ENCODE measurements around the gene MED25. TPM values are rescaled to one million over a fixed set of nuclear protein-coding genes. Genes with fewer than 3 reads are reported as not detected.

MED25 gene
- total and polyA plus RNA-seq, 2 of the 8 experiments (the other 6 are each of a cell fraction or from before 2014, with no cell fraction given), result 21.6 to 71.4 TPM

DNA sequence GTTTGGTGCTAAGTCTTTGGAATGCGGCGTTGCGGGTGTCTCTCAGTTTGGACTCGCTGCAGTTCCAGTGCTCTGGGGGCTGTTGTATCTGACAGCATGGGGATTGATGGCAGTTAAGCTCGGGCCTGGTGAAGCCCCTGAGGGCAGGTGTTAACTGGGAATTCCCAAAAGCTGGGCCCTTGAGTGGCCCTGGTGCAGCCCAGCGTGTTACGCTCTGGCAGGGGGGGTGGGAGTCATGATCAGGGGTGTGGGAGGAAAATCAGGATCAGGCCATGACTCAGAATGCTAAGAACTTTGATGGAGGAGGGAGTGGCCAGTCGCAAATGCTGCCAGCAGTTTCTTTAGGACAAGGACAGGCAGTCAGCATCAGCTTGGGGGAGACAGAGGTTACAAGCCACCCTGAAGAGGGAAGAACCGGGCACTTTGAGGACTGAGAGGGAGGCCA lies 31.7 kb upstream of the MED25 start (continued):
- TF ChIP-seq, protein P1, sequence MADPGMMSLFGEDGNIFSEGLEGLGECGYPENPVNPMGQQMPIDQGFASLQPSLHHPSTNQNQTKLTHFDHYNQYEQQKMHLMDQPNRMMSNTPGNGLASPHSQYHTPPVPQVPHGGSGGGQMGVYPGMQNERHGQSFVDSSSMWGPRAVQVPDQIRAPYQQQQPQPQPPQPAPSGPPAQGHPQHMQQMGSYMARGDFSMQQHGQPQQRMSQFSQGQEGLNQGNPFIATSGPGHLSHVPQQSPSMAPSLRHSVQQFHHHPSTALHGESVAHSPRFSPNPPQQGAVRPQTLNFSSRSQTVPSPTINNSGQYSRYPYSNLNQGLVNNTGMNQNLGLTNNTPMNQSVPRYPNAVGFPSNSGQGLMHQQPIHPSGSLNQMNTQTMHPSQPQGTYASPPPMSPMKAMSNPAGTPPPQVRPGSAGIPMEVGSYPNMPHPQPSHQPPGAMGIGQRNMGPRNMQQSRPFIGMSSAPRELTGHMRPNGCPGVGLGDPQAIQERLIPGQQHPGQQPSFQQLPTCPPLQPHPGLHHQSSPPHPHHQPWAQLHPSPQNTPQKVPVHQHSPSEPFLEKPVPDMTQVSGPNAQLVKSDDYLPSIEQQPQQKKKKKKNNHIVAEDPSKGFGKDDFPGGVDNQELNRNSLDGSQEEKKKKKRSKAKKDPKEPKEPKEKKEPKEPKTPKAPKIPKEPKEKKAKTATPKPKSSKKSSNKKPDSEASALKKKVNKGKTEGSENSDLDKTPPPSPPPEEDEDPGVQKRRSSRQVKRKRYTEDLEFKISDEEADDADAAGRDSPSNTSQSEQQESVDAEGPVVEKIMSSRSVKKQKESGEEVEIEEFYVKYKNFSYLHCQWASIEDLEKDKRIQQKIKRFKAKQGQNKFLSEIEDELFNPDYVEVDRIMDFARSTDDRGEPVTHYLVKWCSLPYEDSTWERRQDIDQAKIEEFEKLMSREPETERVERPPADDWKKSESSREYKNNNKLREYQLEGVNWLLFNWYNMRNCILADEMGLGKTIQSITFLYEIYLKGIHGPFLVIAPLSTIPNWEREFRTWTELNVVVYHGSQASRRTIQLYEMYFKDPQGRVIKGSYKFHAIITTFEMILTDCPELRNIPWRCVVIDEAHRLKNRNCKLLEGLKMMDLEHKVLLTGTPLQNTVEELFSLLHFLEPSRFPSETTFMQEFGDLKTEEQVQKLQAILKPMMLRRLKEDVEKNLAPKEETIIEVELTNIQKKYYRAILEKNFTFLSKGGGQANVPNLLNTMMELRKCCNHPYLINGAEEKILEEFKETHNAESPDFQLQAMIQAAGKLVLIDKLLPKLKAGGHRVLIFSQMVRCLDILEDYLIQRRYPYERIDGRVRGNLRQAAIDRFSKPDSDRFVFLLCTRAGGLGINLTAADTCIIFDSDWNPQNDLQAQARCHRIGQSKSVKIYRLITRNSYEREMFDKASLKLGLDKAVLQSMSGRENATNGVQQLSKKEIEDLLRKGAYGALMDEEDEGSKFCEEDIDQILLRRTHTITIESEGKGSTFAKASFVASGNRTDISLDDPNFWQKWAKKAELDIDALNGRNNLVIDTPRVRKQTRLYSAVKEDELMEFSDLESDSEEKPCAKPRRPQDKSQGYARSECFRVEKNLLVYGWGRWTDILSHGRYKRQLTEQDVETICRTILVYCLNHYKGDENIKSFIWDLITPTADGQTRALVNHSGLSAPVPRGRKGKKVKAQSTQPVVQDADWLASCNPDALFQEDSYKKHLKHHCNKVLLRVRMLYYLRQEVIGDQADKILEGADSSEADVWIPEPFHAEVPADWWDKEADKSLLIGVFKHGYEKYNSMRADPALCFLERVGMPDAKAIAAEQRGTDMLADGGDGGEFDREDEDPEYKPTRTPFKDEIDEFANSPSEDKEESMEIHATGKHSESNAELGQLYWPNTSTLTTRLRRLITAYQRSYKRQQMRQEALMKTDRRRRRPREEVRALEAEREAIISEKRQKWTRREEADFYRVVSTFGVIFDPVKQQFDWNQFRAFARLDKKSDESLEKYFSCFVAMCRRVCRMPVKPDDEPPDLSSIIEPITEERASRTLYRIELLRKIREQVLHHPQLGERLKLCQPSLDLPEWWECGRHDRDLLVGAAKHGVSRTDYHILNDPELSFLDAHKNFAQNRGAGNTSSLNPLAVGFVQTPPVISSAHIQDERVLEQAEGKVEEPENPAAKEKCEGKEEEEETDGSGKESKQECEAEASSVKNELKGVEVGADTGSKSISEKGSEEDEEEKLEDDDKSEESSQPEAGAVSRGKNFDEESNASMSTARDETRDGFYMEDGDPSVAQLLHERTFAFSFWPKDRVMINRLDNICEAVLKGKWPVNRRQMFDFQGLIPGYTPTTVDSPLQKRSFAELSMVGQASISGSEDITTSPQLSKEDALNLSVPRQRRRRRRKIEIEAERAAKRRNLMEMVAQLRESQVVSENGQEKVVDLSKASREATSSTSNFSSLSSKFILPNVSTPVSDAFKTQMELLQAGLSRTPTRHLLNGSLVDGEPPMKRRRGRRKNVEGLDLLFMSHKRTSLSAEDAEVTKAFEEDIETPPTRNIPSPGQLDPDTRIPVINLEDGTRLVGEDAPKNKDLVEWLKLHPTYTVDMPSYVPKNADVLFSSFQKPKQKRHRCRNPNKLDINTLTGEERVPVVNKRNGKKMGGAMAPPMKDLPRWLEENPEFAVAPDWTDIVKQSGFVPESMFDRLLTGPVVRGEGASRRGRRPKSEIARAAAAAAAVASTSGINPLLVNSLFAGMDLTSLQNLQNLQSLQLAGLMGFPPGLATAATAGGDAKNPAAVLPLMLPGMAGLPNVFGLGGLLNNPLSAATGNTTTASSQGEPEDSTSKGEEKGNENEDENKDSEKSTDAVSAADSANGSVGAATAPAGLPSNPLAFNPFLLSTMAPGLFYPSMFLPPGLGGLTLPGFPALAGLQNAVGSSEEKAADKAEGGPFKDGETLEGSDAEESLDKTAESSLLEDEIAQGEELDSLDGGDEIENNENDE (IDR thresholded peaks at IDR 0.05; ENCODE audit: insufficient replicate concordance, low read length), result no peak
